GM23248 (cell line): ENCODE data around the gene HSPA12B. TPM values are rescaled to one million over a fixed set of nuclear protein-coding genes. Genes with fewer than 3 reads are reported as not detected.

ENCODE experiments used
- DNase-seq: peaks from one replicate; pipeline ENCODE4 v3.0.0-alpha.2; 2015
- H2AFZ ChIP-seq: fragments of 200-600 bp; sonication (generic); 2 replicates; pipeline ENCODE4 v1.6.1; 2016; ENCODE audit warnings: antibody characterized with exemption
- H3F3A ChIP-seq: fragments of 200-600 bp; sonication (generic); 2 replicates; pipeline ENCODE4 v1.6.1; 2016; ENCODE audit warnings: mild to moderate bottlenecking, antibody characterized with exemption, mixed run types; ENCODE audit not compliant: insufficient read depth
- H3K27ac ChIP-seq: fragments of 200-600 bp; sonication (generic); 2 replicates; pipeline ENCODE4 v1.5.1; 2016; ENCODE audit warnings: mild to moderate bottlenecking
- H3K27me3 ChIP-seq: fragments of 200-600 bp; sonication (generic); replicated peaks from 2 replicates; pipeline ENCODE4 v1.6.1; 2016; ENCODE audit warnings: mild to moderate bottlenecking; ENCODE audit not compliant: insufficient read depth
- H3K36me3 ChIP-seq: fragments of 200-600 bp; sonication (generic); 2 replicates; pipeline ENCODE4 v1.6.1; 2016; ENCODE audit warnings: low read depth, mild to moderate bottlenecking
- H3K4me1 ChIP-seq: fragments of 200-600 bp; sonication (generic); 2 replicates; pipeline ENCODE4 v1.6.1; 2016; ENCODE audit warnings: mild to moderate bottlenecking; ENCODE audit not compliant: insufficient read depth
- H3K4me2 ChIP-seq: fragments of 200-600 bp; sonication (generic); one replicate; pipeline ENCODE4 v1.6.1; 2016; ENCODE audit warnings: mild to moderate bottlenecking; ENCODE audit not compliant: unreplicated experiment
- H3K4me3 ChIP-seq: fragments of 200-600 bp; sonication (generic); 2 replicates; pipeline ENCODE4 v1.5.1; 2016; ENCODE audit warnings: mild to moderate bottlenecking
- H3K79me2 ChIP-seq: fragments of 200-600 bp; sonication (generic); 2 replicates; pipeline ENCODE4 v1.6.1; 2016; ENCODE audit warnings: mild to moderate bottlenecking; ENCODE audit not compliant: insufficient read depth
- H3K9ac ChIP-seq: fragments of 200-600 bp; sonication (generic); 2 replicates; pipeline ENCODE4 v1.6.1; 2016; ENCODE audit warnings: mild to moderate bottlenecking
- H3K9me2 ChIP-seq: fragments of 200-600 bp; sonication (generic); 2 replicates; pipeline ENCODE4 v1.6.1; 2016; ENCODE audit warnings: mixed run types, mild to moderate bottlenecking, moderate library complexity; ENCODE audit not compliant: insufficient read depth
- H3K9me3 ChIP-seq: fragments of 200-600 bp; sonication (generic); one replicate; pipeline ENCODE4 v1.6.1; 2017; ENCODE audit warnings: low read depth
- H4K20me1 ChIP-seq: fragments of 200-600 bp; sonication (generic); 2 replicates; pipeline ENCODE4 v1.6.0; 2016; ENCODE audit not compliant: insufficient read depth
- EZH2 ChIP-seq: fragments of 200-600 bp; sonication (generic); IDR thresholded peaks from 2 replicates; pipeline ENCODE4 v1.6.1; 2018; ENCODE audit warnings: antibody characterized with exemption, mild to moderate bottlenecking; ENCODE audit not compliant: insufficient read depth, poor library complexity, severe bottlenecking
- EZH2phosphoT487 ChIP-seq: fragments of 200-600 bp; sonication (generic); IDR thresholded peaks from 2 replicates; pipeline ENCODE4 v1.6.1; 2018; ENCODE audit warnings: antibody characterized with exemption, moderate library complexity, mild to moderate bottlenecking, low read depth; ENCODE audit not compliant: insufficient read depth
- WGBS, 2 experiments: methylation state at CpG; one replicate each; pipeline ENCODE4 v1.1.6; 2015 to 2017; ENCODE audit warnings: low lambda C conversion rate in 2 of 2, low coverage in 1 of 2; ENCODE audit errors: missing lambda C conversion rate in 2 of 2; 5-methylcytosine and 5-hydroxymethylcytosine counted together
- in situ Hi-C: fragments of 300-500 bp; cut with MboI; formaldehyde crosslinking; loops from 2 replicates; pipeline ENCODE4 v1.15.0; 2020
- polyA plus RNA-seq: library from polyadenylated mRNA; unstranded; fragments of >200 nt; fragmentation: Nextera tagmentation; extraction: Ambion mirVana; gene quantifications from 2 replicates; pipeline ENCODE4 v1.2.1, GENCODE V29; 2016
- total RNA-seq: library from RNA; depleted of rRNA; stranded (reverse); fragments of >200 nt; shearing (Covaris generic); gene quantifications from 2 replicates; pipeline ENCODE4 v1.2.3, GENCODE V29; 2014

HSPA12B gene
- total and polyA plus RNA-seq, 2 experiments from 2014 or later: 0.11 TPM; not detected in 1

DNA sequence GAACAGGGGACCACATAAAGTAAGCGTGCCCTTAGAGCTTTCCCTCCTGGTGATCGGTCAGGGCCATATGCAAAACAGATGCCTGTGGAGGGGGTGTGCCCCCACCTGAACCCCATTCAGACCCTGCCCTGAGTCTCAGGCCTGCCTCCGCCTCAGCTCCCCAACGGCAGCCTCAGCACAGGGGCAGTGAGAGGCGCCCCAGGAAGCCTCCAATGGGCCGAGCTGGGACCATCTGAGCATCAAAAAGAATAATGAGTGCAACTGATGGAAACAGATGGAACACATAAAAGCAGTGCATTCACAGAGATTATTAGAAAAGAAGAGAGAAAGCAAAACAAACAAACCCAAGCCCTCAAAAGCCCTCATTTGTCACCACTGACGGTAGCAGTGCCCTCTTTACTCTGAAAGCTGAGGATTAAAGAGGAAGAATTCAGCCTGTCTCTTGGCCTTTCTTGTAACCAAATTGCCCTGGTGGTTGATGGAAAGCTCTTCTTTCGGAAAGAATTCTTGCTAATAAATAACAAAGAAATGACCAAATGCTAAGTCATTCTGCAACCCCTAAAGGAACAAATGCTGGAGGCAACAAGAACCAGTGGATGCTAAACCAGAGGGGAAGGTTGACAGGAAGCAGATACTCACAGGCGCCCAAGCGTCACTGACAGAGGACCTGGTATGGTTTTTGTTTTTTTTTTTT lies 28.3 kb downstream of the HSPA12B start:
- no peak for TF ChIP-seq EZH2
- no peak for TF ChIP-seq EZH2phosphoT487
- Histone ChIP-seq H3K9ac (no peak overlapping the region), H3K36me3 (no peaks in the 10 kb centered on the region; the same call in 1 of the 2 replicates), H3K4me1 (no peaks in the 10 kb centered on the region), H3K79me2 (peaks cover under 1% of the 10 kb centered on the region; the same call in 1 of the 2 replicates), H3K4me2 (no peak overlapping the region), H3K27me3 (no peaks in the 10 kb centered on the region), H3K4me3 (no peak overlapping the region), H2AFZ (no peak overlapping the region), H3K9me3 (no peaks in the 10 kb centered on the region), H4K20me1 (no peaks in the 10 kb centered on the region), H3K9me2 (no peaks in the 10 kb centered on the region), H3F3A (no peaks in the 10 kb centered on the region), H3K27ac (no peak overlapping the region)
- in situ Hi-C loops: no loop called here
- 74 to 83% methylated on average over 10 of the region's 10 CpGs for WGBS, 2 experiments
- no peak for DNase-seq

GRCh38 chr20:3763671-3764601 lies 31.5 kb downstream of the HSPA12B start:
- in situ Hi-C loops: no loop called here
- Histone ChIP-seq H3K27me3 (no peaks in the 10 kb centered on the region), H3F3A (peaks cover 5% of the 10 kb centered on the region; the same call in 1 of the 2 replicates), H3K79me2 (peaks cover 17% of the 10 kb centered on the region), H3K9me3 (no peaks in the 10 kb centered on the region), H3K4me1 (peaks cover 7% of the 10 kb centered on the region; the same call in 1 of the 2 replicates), H3K9me2 (no peaks in the 10 kb centered on the region), H3K9ac (no peak overlapping the region), H3K4me3 (no peak overlapping the region), H3K27ac (no peak overlapping the region), H2AFZ (no peak overlapping the region), H4K20me1 (no peaks in the 10 kb centered on the region), H3K4me2 (no peak overlapping the region), H3K36me3 (no peaks in the 10 kb centered on the region)
- 83 to 87% methylated on average over 8 of the region's 8 CpGs for WGBS, 2 experiments
- no peak for DNase-seq
- TF ChIP-seq EZH2 (no peak), EZH2phosphoT487 (no peak)

DNA sequence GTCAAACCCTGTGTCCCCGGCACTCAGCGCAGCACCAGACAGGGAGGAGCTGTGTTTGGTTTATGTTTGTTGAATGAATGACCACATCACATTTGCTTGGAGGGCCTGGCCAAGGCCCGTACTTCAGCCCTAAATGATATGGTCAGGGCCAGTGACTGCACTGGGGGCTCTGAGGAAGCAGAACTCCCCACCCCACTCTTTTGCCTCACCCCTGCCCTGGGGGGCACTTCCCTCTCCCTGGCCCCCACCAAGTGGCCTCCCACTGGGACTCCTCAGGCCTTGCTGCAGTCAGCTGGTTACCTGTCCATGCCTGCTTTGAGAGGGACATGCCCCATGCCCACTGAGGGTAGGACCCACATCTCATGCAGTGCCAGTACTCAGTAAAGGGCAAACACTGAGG lies 32.2 kb downstream of the HSPA12B start:
- DNase-seq: no peak

DNA sequence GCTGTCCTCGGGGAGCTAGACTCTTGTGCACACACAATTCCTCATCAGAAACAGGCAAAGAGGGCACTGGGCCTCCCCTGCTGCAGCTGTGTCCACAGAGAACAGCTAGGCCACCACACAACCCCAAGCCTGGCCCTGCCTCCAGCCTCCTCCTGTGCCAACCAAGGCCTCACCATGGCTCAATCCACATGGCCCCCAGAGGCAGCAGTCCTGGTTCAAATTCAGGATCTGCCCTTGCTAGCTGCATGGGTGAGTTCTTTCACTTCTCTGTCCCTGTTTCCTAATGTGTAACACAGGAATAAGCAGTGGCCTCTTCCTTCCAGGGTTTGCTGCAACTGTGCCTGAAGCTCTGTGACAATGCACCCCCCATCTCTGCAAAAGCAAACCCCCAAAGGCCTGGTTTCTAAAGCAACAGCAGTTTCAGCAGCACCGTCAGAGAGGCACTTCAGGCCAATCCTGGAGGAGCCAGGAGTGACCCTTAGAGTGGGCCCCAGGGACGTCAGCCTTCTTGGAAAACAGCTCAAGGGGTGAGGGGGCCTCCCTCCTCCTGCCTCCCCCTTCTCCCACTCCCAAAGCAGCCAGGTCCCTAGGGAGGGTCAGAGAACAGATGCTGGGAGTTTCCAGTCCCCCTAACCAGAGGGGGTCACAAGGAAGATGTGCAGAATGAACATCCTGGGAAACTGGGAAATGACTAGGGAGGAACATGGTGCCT lies 32.8 kb downstream of the HSPA12B start:
- H3K9ac ChIP-seq: no peak overlapping the region
- H3K4me3 ChIP-seq: no peak overlapping the region
- no peaks in the 10 kb centered on the region for H3K27me3 ChIP-seq
- DNase-seq: no peak
- no peaks in the 10 kb centered on the region for H3K9me3 ChIP-seq
- H3K4me2 ChIP-seq: no peak overlapping the region
- H3K27ac ChIP-seq: no peak overlapping the region
- peaks cover 8% of the 10 kb centered on the region; the same call in 1 of the 2 replicates for H3F3A ChIP-seq
- H4K20me1 ChIP-seq: no peaks in the 10 kb centered on the region
- H3K36me3 ChIP-seq: no peaks in the 10 kb centered on the region
- H3K9me2 ChIP-seq: no peaks in the 10 kb centered on the region
- H3K4me1 ChIP-seq: peaks cover 10% of the 10 kb centered on the region; the same call in 1 of the 2 replicates
- no peak overlapping the region for H2AFZ ChIP-seq
- 97 to 98% methylated on average over 3 of the region's 3 CpGs for WGBS, 2 experiments
- TF ChIP-seq EZH2 (no peak), EZH2phosphoT487 (no peak)
- in situ Hi-C loops: no loop called here
- peaks cover 17% of the 10 kb centered on the region for H3K79me2 ChIP-seq

More for the DNA sequence above, 32.2 kb downstream of the HSPA12B start:
- peaks cover 10% of the 10 kb centered on the region; the same call in 1 of the 2 replicates for H3K4me1 ChIP-seq
- WGBS, 2 experiments: 86 to 91% methylated on average over 3 of the region's 3 CpGs
- no peak overlapping the region for H3K4me3 ChIP-seq
- no peaks in the 10 kb centered on the region for H3K9me2 ChIP-seq
- in situ Hi-C loops: no loop called here
- H3F3A ChIP-seq: peaks cover 8% of the 10 kb centered on the region; the same call in 1 of the 2 replicates
- no peak overlapping the region for H2AFZ ChIP-seq
- H3K36me3 ChIP-seq: no peaks in the 10 kb centered on the region
- peaks cover 17% of the 10 kb centered on the region for H3K79me2 ChIP-seq
- no peak overlapping the region for H3K9ac ChIP-seq
- H4K20me1 ChIP-seq: no peaks in the 10 kb centered on the region
- no peaks in the 10 kb centered on the region for H3K27me3 ChIP-seq
- TF ChIP-seq EZH2phosphoT487: no peak
- no peak overlapping the region for H3K4me2 ChIP-seq
- H3K27ac ChIP-seq: no peak overlapping the region
- no peaks in the 10 kb centered on the region for H3K9me3 ChIP-seq
